ENCODE data around the gene ANXA11. TPM values are rescaled to one million over a fixed set of nuclear protein-coding genes. Genes with fewer than 3 reads are reported as not detected.

The ANXA11 gene
- total RNA-seq: 149 and 172 TPM in 2 replicates

DNA sequence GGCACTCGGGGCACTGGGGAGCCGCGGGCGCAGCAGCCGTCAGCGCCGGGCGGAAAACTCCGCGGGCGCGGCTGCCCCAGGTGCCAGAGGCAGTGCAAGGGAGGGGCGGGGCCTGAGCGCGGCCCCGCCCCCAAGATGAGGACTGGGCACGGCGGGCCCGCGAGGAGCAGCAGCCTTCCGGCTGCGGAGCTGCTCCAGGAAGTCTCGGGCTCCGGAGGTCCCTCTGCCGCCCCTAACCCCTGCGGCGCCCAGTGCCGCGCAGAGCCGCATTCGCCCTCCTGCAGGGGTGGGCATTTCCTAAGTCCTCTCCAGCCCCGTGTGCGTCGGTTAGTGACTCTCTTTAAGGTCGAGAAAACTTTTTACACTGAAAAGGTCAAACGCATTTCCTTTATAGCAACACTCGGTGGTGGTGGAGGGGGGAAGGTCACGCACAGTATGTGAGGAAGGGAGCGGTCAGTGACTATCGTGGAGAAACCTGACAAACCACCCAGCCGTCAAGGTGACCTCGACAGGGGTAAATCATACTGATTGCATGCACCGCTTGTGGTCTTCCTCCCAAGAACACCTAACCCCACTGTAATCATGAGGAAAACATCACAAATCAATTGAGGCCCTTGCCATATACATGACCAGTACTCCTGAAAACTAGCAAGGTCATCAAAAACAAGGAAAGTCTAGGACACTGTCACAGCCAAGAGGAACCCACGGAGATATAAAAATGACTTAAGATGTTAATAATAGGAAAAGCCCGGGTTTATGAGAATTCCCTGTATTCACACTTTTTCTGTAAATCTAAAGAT, at the start of gene ANXA11:
ANXA11 (minus strand) TSS at position 61 of the 800 bp plus-strand sequence. CDS start 32,676 bp downstream, outside the sequence.

DNA sequence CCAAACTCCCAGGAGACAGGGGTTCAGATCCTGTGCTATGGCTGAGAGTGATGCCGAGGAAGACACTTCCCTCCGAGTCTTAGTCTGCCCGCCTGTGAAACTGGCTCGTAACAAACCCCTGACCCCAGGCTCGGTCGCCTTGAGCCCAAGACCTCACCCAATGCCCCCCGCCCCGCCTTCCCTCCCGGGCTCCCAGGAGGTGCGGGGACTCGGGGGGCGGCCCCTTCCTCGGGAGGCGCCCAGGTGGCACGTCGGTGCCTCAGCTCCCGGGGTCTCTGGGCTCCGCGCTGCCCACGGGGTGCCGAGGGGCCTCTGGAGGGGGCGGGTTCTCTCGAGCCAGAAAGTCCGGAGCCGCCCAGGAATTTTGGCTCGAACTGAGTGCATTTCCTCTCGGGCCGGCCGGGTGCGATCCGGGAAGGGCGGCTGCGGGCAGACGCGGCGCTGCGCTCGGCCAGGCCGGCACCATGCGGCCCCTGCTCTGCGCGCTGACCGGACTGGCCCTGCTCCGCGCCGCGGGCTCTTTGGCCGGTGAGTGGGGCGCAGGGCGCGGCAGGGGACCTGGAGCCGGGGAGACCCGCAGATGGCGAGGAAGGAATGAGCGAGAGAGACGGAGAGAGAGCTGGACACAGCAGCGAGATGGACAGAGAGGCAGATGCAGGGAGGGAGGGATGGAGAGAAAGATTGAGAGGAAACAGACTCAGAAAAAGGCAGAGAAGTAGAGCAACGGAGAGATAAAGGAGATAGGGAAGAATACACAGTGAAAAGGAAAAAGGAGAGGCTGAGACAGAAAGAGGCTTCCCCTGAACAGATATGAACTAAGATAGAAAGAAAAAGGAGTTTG, 72.8 kb downstream of the ANXA11 start, which contains the start of gene PLAC9:
PLAC9 (plus strand) TSS at position 432 of the 841 bp plus-strand sequence; CDS start at position 465, 33 bp downstream.

Small RNAs within 50 kb of the gene (small RNA-seq; reads per million reads assigned to genes)
- gene RPS12P2: not detected

Other genes with a start within 250 kb of the ANXA11 start
- gene TMEM254, start 126.9 kb downstream of the ANXA11 start, total RNA-seq: 11.2 and 15.1 TPM in 2 replicates
- gene PLAC9, start 72.8 kb downstream of the ANXA11 start, total RNA-seq: 17.2 and 21.5 TPM in 2 replicates
- gene MAT1A, start 84.1 kb upstream of the ANXA11 start, total RNA-seq: not detected in 2 replicates
- not detected in 2 replicates for gene DYDC1, start 151.2 kb upstream of the ANXA11 start, total RNA-seq
- not detected in 2 replicates for gene DYDC2, start 151.2 kb upstream of the ANXA11 start, total RNA-seq
- 20.4 and 23.0 TPM in 2 replicates for gene PRXL2A, start 203.0 kb upstream of the ANXA11 start, total RNA-seq
- gene TSPAN14, start 248.8 kb upstream of the ANXA11 start, total RNA-seq: 49.0 and 53.2 TPM in 2 replicates